Superior temporal gyrus (tissue), 1 donor: ENCODE measurements around the gene USO1.
"Not testable (repeated sequence)": the region's sequence is repeated elsewhere in the genome, so short reads cannot be mapped to it uniquely, and the experiment has no call there.

Source experiments
- DNase-seq: peaks from one replicate; pipeline ENCODE4 v3.0.0-alpha.2; 2016; ENCODE audit errors: extremely low spot score

The USO1 gene

DNA sequence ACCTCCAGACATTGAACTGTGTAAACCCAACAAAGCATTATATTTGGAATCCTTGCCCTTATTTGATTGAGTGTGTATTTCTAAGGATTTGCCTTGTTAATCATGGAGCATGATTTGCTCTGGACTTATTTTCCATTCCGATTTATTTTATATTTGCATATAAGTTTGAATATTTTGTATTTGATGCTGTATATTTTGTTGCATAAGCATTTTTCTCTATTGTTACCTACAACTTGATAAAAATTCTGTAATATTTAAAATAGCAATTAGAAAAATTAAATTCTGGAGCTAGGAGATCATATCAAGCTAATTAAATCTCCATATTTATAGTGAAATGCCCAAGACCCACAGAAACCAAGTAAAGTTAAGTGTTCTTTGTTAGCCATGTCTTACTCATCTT, 47.2 kb downstream of the USO1 start:
- no peak for DNase-seq

DNA sequence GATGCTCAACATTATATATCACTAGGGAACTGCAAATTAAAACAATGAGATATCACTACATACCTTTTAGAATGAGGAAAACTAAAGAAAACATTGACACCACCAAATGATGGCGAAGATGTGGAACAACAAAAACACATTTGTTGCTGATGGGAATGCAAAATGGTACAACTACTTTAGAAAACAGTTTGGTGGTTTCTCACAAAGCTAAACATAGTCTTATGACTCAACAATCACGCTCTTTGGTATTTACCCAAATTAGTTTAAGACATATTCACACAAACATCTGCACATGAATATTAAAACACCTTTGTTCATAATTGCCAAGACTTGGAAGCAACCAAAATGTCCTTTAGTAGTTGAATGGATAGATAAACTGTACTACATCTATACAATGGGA, 53.2 kb downstream of the USO1 start:
- DNase-seq = no peak

DNA sequence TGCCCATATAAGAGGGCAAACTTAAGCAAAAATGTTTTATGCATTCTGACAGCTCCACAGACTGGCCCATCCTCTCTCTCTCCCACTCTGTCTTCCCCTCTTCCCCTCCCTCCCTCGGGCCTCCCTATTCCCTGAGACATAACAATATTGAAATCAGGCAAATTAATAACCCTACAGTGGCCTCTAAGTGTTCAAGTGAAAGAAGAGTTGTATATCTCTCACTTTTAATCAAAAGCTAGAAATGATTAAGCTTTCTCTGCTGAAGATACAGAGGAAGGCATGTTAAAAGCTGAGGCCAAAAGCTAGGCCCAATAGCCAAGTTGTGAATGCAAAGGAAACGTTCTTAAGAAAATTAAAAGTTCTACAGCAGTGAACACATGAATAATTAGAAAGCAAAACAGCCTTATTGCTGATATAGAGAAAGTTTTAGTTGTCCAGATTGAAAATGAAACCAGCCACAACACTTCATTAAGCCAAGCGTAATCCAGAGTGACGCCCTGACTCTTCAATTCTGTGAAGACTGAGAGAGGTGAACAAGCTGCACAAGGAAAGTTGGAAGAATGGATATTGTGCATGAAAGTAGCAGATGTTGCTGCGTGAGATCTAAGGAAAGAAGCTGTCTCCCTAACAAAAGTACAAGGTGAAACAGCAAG, 54.9 kb downstream of the USO1 start:
- DNase-seq = no peak

DNA sequence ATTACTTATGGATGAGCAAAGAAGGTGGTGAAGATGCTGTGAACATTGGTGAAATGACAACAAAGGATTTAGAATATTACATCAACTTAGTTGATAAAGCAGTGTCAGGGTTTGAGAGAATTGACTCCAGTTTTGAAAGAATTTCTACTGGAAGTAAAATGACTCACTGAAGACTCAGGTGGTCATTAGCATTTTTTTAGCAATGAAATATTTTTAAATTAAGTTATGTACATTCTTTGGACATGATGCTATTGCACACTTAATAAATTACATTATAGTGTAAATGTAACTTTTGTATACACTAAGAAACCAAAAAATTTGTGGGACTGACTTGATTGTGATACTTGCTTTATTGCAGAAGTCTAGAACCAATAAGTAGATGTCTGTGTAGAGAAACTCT, 56.9 kb downstream of the USO1 start:
- no peak for DNase-seq

DNA sequence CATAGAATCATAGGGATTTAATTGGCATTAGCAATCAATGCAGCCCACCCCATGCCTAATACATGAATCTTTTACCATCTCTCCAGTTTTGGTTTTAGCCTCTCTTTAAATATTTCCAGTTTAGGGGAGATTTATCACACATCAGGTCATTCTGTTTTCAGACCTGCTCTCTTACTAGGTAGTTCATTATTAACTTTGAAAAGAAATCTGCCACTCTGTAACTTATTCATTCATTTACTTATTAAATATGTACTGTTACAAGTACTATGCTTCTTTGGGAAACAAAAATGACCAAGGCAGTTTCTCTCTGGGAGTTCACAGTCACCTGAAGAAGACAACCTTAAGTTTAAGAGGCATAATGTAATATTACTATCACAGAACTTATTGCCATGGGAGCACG, 62.1 kb downstream of the USO1 start:
- DNase-seq = no peak

DNA sequence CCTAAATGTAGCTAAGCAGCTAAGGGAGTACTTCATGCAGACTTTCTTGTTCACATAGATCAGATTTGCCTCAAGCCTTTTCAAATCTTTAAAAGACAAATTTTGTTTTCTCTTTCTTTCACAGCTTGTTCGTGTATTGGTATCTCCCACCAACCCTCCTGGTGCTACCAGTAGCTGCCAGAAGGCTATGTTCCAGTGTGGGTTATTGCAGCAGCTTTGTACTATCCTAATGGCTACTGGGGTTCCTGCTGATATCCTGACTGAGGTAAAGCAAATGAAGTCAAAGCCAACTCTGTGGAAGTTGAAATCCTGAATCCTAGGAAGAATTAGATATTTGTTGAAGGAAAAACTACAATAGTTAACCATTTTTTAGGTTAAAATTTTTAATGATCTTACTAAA, 62.6 kb downstream of the USO1 start:
- DNase-seq = no peak

DNA sequence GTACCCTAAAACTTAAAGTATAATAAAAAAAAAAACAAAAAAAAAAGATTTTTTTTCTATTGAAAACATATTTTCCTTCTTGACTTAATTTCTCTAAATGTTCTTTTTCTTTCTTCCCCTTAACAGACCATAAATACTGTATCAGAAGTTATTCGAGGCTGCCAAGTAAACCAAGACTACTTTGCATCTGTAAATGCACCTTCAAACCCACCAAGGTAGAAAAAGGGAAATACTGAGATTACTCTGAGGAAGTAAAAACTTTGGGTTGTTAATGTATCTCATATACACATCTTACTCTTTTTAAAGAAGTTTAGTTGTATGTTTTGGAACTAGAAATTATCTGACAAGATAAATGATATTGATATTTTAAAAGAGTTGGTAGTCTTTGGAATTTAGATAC, 65.6 kb downstream of the USO1 start:
- no peak for DNase-seq

DNA sequence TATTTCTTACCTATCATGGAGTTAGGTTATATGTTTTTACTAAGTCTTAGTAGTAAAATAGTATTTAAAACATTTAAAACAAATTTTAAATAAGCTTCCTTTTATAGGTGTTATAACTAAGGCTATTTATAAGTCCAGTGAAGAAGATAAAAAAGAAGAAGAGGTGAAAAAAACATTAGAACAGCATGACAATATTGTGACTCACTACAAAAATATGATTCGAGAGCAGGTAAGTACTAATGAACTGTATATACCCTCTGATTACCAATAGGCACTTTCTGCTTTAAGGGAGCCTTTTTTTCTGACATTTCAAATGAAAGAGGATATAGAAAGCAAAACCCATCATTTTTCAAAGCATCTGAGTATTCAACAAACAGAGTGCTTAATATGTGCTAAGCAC, 76.6 kb downstream of the USO1 start:
- DNase-seq = no peak

DNA sequence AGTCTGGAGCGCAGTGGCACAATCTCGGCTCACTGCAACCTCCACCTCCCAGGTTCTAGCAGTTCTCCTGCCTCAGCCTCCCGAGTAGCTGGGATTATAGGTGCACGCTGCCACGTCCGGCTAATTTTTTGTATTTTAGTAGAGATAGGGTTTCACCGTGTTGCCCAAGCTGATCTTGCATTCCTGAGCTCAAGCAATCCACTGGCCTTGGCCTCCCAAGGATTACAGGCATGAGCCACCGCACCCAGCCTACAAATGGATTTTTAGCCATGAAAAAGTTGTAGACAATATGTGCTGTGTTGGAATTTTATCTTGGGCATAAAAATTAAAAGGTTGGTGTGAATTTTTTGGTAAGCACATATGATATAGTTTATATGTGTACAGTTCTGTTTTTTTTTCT, 81.7 kb downstream of the USO1 start:
- DNase-seq = not testable (repeated sequence)

DNA sequence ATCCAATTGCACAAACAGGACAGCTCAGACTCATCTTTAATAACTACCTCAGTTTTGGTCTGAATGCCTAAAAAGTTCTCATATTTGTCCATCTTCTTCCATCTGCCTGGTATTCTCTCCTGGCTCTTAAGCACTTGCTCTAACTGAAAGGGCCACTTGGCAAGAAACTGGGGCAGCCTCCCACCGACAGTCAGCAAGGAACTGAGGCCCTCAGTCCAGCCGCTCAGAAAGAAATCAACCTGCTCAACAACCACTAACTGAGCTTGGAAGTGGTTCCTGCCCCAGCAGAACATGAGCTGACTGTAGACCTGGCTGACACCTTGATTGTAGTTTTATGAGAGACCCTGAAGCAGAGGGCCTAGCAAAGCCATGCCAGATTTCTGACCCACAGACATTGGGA, 93.5 kb downstream of the USO1 start:
- DNase-seq = no peak

DNA sequence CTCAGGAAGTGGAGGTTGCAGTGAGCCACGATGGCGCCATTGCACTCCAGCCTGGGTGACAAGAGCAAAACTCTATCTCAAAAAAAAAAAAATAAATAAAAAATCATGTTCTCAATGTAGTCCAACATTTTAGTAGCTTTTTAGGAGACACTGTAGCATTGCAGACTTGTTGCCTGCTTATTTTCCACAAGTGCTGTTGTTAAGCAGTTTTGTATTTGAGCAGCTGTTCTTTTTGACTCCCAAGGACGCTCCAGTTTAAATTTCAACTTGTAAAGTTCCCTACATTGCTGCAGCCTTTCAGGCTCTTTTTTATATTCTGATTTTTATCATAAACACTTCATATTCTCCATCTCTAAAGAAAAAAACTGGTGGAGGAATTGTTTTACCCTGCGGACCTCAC, 94.7 kb downstream of the USO1 start:
- DNase-seq = no peak

DNA sequence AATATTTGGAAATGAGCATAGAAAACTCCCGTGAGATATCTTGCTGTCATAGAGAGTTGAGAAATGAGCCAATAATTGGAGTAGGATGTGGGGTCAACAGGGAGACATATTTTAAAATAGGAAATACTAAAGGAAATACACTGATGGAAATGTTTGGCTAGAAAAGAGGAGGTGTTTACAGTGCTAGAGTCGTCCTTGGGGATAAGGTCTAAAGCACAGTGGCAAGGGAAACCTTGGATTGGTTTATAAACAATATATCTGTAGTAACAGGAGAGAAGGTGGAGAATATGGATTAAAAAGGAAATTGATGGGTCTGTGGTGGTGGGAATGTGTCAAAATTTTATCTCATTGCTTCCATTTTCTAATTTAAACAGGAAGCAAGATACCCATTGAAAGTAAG, 95.8 kb downstream of the USO1 start:
- no peak for DNase-seq

DNA sequence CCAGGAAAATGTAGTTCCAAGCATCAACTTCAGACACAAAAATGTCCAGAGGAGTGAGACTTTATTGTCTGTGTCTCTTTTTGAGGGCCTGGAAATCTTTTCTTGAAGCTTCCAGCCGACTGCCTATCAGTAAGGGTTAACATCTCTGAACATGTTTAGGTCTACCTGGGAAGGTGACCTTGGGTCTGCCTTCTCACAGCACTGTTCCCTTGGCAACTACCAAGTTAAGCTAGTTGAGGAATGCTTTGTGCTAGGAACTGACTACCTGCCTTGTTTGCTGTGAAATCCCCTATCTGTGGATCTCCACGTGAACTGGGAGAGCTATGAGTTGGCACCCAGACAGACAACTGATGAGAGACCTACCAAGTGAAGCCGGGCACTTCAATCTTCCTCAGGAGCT, 96.3 kb downstream of the USO1 start:
- DNase-seq = no peak

DNA sequence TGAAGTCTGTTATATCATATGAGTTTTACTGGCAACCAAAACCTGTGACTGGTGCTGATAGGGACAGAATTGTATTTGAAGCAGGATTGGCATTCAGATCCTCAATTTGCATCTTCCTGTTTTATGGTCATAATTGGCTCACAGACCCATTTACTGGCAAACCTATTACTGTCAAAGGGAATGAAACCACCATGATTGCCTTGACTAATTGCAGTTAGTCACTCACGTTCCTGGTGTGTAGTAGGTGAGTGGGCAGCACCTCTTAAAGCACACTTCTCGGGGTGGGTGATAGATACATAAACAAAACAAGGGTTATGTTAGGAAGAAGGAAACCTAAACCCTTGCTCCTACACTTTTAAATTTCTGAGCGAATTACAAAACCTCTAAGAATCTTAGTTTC, 96.8 kb downstream of the USO1 start:
- no peak for DNase-seq

DNA sequence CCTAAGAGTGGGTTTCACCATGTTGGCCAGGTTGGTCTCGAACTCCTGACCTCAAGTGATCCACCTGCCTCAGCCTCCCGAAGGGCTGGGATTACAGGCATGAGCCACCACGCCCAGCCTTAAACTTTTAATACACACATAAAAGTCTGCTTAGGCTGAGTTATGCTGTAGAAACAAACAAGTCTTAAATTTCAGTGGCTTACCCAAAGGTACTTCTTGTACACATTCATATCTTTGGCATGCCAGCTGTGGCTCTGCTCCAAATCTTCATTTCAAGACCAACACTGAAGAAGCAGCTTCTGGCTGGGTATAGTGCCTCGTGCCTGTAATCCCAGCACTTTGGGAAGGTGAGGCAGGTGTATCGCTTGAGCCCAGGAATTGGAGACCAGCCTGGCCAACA, 97.6 kb downstream of the USO1 start:
- DNase-seq = no peak

DNA sequence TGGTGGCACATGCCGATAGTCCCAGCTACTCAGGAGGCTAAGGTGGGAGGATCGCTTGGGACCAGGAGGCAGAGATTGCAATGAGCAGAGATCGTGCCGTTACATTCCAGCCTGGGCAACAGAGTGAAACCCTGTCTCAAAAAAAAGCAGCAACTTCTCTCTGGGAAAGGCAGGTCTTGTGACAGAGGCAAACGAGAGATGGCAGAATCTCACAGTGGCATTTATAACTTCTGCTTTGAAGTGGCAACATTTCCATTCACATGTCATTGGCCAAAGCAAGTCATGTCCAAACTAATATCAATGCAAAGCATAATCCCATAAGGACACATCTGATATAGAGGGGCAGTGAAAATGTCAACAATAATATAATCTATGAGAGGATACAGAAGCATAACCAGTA, 98.0 kb downstream of the USO1 start:
- DNase-seq = no peak

DNA sequence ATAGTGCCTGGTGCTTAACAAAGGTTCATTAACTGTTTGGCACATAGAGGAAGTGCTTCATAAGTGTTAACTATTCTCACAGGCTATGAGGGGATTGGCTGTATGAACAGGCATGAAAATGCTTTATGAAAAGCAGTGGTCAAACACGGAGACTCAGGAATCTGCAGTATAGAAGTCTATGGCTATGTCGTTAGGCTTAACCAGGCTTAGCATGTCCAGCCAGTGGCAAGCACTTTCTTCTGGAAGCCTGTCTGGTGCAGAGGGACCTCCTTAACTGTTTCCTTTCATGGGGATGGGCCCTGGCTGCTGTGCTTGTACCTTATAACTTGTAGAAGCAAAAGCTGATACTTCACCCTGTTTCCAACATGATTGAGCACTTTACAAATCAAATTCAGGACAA, 99.4 kb downstream of the USO1 start:
- DNase-seq = no peak

DNA sequence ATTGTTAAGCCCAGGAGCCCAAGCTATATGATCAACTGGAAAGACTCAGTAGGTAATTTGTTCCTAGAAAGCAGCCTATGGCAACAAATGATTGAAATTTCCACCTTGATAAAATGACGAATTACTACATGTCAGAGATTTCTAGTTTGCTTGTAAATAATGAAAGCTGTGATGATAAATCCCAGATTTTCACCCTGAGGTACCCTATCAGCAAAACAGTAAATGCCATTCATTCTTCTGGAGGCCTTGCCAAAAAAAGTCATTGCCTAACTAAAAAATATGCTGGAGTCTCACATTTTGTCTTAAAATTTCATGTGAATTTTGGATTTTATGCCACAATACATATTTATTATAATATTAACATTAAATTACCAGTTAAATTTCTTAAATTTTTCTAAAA, 106.5 kb downstream of the USO1 start:
- DNase-seq = no peak

DNA sequence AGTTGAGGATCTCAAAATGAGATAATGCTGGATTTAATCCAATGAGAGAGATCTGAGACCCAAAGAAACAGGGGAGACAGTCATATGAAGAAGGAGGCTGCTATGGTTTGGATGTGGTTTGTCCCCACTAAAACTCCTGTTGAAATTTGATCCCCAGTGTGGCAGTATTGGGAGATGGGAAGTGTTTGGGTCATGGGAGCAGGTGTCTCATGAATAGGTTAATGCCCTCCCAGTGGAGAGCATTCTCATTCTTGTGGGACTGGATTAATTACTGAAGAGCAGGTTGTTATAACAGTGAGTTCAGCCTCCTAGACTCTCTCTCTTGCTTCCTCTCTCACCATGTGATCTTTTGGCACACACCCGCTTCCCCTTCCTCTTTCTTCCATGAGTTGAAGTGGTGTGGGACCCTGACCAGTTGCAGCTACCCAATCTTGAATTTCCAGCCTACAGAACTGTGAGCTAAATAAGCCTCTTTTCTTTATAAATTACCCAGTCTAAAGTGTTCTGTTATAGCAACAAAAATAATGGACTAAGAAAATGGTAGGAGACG, 107.6 kb downstream of the USO1 start:
- DNase-seq = no peak

DNA sequence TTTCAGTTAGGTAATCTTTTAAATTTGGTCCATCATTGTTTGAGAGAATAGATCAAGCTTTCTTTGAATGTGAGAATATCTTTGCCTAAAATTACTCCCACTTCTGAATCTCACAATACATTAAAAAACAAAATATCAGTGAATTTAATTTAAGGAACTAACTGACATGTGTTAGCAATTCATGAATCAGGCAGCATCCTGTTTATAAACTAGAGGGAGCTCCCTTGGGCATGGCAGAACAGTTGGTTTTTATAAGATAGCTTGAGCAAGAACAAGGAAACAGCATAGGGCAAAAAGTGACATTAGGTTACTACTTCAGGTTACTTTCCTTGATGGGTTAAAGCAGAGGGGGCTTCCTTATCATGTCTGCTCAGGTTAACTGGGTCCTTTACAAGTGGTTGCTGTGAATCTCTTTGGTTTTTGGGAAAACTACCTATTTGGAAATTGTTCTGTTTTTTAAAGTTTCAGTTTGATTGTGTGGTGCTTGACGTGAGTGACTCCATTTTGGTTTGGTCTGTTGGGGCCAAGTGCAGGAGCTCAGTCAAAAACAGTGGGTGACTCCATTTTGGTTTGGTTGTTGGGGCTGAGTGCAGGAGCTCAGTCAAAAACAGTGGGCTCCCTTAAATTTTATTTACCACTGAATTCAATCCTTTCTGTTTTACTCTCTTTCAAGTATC, 109.9 kb downstream of the USO1 start:
- no peak for DNase-seq

DNA sequence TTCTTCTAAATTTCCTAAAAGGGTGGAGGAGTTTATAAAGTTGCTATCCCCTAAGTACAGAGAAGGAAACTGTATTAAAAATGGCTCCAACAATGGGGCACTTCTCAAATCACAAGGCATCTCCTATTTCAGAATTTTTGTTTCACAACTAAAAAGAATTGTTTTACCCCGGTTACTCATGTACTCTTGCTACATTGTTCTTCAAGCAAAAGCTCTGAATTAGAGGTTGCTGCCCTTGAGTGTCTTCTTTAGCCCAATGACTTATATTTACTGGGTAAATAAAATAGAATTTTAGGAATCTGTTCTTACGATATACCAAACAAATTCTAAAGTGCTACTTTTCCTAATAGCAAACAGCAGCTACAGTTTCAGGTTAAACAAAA, 110.4 kb downstream of the USO1 start:
- DNase-seq = no peak

DNA sequence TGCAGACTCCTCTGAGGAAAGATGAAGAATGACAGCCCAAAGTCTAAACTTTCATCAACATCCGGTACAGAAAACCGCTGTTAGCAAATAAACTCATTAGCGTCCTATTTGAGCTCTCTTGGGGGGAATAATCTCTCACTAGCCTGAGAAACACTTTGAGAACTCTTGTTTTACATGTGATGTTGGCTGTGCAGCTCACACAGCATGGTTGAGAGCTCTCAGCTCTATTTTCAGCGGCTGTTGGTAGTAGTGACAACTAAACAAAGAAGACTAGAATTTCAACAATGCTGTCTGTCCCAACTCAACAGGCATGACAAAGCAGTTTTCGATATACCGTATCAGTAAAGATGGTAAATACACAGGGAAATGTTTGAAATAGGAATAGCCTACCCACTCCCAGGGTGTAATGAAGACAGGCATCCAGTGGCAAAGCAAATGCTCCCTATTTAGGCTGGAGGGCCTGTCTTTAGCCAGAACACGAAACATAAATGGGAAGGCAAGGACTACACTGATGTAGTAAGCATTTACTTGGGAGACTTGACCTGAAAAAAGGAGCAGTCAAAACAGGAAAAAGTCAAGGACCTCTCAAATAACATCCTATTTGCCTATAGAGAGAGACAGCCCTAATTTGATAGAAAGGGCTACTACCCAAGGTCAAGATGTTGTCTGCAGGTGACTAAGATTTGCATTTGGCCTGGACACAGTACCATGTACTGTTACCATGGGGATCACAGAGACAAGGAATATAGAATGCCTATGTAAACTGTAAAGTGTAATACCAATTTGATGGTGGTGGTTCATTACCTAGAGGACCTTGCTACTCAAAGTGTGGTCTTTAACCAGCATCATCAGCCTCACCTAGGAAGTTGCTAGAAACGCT, 117.5 kb downstream of the USO1 start:
- peak; percentile 33 for DNase-seq

DNA sequence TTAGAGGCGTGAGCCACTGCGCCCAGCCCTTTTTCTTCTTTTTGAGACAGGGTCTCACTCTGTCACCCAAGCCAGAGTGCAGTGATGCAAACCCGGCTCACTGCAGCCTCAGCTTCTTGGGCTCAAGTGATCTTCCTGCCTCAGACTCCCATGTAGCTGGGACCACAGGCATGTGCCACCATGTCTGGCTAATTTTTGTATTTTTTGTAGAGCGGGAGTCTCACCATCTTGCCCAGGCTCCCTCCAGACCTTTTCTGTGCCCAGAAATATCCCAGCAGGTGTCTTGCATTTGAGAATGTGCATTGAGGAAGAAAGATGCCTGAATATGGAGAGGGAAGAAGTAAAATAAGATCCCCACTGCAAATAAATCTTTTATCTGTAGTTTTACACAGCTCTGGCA, 119.2 kb downstream of the USO1 start:
- no peak for DNase-seq
